Fibroblast of lung (primary cell): ENCODE data around the gene GHR.

Source experiments
- CTCF ChIP-seq, 2 donors: IDR thresholded peaks in 1 of 2; conservative IDR thresholded peaks in 1 of 2; 1 replicate in 1 of 2; 2 replicates in 1 of 2; pipeline ENCODE4 v1.5.1; 2011 to 2012; ENCODE audit warnings: low read length in 2 of 2, control low read depth in 1 of 2, inconsistent platforms in 1 of 2, low read depth in 1 of 2, mild to moderate bottlenecking in 1 of 2
- EZH2 ChIP-seq: IDR thresholded peaks from 2 replicates; pipeline ENCODE4 v1.5.1; 2012; ENCODE audit warnings: low read length, control low read depth, mild to moderate bottlenecking; ENCODE audit errors: missing control alignments

DNA sequence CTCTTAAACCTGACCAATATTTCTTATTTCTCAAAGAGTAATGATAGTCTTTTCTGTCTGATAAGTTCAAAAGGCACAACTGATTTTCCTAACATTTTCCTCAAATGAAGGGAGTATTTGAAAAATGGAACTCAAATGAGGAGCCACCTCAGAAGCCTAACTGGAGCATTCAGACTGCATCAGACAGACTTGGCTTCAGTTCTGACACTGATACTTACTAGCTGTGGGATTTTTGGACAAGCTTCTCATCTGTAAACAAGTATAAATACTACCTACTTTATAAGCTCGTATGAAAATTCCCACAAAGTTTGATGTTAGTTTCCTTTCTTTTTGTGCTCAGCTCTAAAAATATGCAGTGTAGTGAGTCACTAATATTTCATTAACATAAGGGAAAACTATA, 225.7 kb downstream of the GHR start:
- TF ChIP-seq CTCF (conservative IDR thresholded peaks at IDR 0.05 in 1 of 2, IDR thresholded peaks at IDR 0.05 in 1 of 2; ENCODE audit: low read depth in 1 of 2, low read length in 2 of 2) (no peak), EZH2 (no peak)
